Measurements from ENCODE around the gene ZNF892. TPM values are rescaled to one million over a fixed set of nuclear protein-coding genes. Genes with fewer than 3 reads are reported as not detected.
"Not testable (repeated sequence)": the region's sequence is repeated elsewhere in the genome, so short reads cannot be mapped to it uniquely, and the experiment has no call there.

ZNF892 gene
- total RNA-seq, 5 donors from 2014 or later (not counting 1 experiment from before 2014, with no cell fraction given), result 2.7 to 6.0 (median 4.1) TPM

DNA sequence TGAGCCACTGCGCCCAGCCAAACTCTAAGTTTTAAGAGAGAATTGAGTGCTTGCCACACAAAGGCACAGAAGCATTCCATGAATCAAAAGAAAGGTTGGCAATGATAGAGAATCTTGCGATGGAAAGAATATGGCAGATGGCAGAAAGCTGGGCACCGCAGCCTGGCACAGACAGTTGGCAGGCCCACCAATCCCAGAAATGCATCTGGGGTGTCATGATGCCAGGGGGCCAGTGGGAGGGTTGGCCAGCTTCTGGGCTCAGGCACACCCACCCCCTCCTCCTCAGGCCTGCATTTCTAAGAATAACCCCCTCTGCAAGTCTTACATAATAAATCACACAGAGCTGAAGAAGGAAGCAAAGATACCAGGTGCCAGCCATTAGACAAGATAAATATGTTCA, 22.1 kb upstream of the ZNF892 start:
- POLR2A ChIA-PET, result no interaction called here
- DNase-seq, result no peak
- no peak overlapping the region for H3K27ac ChIP-seq (ENCODE audit: low read length)
- Mint-ChIP-seq H3K27ac (no peak overlapping the region), H3K4me1 (no peaks in the 10 kb centered on the region), H3K9me3 (peaks cover 0 to 40% (median 17%) of the 10 kb centered on the region in 3 donors), H3K4me3 (no peak overlapping the region), H3K36me3 (peaks cover 38% of the 10 kb centered on the region), H3K27me3 (peaks cover 4 to 6% of the 10 kb centered on the region in 2 donors)
- 100% methylated on average over 1 of the region's 3 CpGs for WGBS (ENCODE audit: insufficient coverage)
- no peaks in the 10 kb centered on the region for H3K27me3 ChIP-seq (replicated peaks in 1 of 2; ENCODE audit: control insufficient read depth in 2 of 2, extremely low read depth in 1 of 2, insufficient read depth in 2 of 2, low read length in 1 of 2)
- H3K4me3 ChIP-seq (ENCODE audit: control insufficient read depth in 1 of 2, extremely low read depth in 1 of 2, low read length in 1 of 2), result no peak overlapping the region
- H3K9me3 ChIP-seq, result no peaks in the 10 kb centered on the region
- no peak for ATAC-seq (replicated peaks in 1 of 4)
- CTCF ChIA-PET, result interaction anchor here in 1 of 2 donors (0.7 kb wide), 1 partner anchor 20 kb away, joined by 4 read pairs; no protein-coding TSS in a partner anchor
- H3K4me1 ChIP-seq (ENCODE audit: control insufficient read depth in 1 of 2, extremely low read depth in 1 of 2, insufficient read depth in 2 of 2, low read length in 2 of 2), result no peaks in the 10 kb centered on the region
- H3K36me3 ChIP-seq (ENCODE audit: control insufficient read depth in 2 of 2, extremely low read depth in 1 of 2, insufficient read depth in 1 of 2, low read length in 1 of 2), result peaks cover 9 to 22% of the 10 kb centered on the region in 2 donors

DNA sequence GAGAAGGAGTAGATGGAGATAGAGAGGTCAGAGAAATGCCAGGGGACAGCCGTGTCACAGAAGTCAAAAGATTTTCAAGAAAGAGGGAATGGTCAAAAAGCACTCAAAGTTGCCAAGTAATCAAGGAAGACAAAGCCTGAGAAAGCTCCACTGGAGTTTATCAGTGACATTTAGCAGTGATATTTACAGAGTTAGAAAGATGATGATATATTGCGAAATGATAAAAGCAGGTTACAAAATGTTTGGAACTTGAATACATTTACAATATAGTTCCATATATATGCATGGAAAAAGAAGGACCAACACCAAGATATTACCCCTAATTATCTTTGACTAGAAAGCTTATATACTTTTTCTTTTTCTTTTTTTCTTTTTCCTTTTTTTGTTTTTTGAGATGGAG, 21.3 kb upstream of the ZNF892 start:
- DNase-seq, result no peak
- H3K4me3 ChIP-seq (ENCODE audit: control insufficient read depth in 1 of 2, extremely low read depth in 1 of 2, low read length in 1 of 2), result no peak overlapping the region
- Mint-ChIP-seq H3K27me3 (peaks cover 10% of the 10 kb centered on the region in 2 donors), H3K27ac (no peak overlapping the region), H3K4me3 (no peak overlapping the region), H3K4me1 (no peaks in the 10 kb centered on the region), H3K36me3 (peaks cover 30% of the 10 kb centered on the region), H3K9me3 (peaks cover 0 to 35% (median 14%) of the 10 kb centered on the region in 3 donors)
- H3K9me3 ChIP-seq, result no peaks in the 10 kb centered on the region
- peaks cover 5 to 14% of the 10 kb centered on the region in 2 donors for H3K36me3 ChIP-seq (ENCODE audit: control insufficient read depth in 2 of 2, extremely low read depth in 1 of 2, insufficient read depth in 1 of 2, low read length in 1 of 2)
- no peaks in the 10 kb centered on the region for H3K4me1 ChIP-seq (ENCODE audit: control insufficient read depth in 1 of 2, extremely low read depth in 1 of 2, insufficient read depth in 2 of 2, low read length in 2 of 2)
- ChIA-PET CTCF (interaction anchor here in 1 of 2 donors (0.7 kb wide), 1 partner anchor 21 kb away, joined by 4 read pairs; no protein-coding TSS in a partner anchor), POLR2A (no interaction called here)
- ATAC-seq (replicated peaks in 1 of 4), result no peak
- no peaks in the 10 kb centered on the region for H3K27me3 ChIP-seq (replicated peaks in 1 of 2; ENCODE audit: control insufficient read depth in 2 of 2, extremely low read depth in 1 of 2, insufficient read depth in 2 of 2, low read length in 1 of 2)
- 86% methylated on average over 1 of the region's 2 CpGs for WGBS (ENCODE audit: insufficient coverage)
- no peak overlapping the region for H3K27ac ChIP-seq (ENCODE audit: low read length)

DNA sequence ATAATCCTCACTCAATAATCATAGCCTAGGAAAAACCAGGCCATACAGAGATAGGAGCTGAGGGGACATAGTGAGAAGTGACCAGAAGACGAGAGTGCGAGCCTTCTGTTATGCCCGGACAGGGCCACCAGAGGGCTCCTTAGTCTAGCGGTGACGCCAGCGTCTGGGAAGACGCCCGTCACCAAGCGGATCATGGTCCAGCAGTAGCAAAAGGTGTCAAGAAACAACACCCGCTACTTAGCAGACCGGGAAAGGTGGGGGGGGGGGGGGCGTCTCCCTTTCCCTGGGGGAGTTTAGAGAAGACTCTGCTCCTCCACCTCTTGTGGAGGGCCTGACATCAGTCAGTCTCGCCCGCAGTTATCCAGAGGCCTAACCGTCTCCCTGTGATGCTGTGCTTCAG, 14.4 kb upstream of the ZNF892 start:
- H3K36me3 ChIP-seq (ENCODE audit: control insufficient read depth in 2 of 2, extremely low read depth in 1 of 2, insufficient read depth in 1 of 2, low read length in 1 of 2); H3K27ac ChIP-seq (ENCODE audit: low read length); H3K4me1 ChIP-seq (ENCODE audit: control insufficient read depth in 1 of 2, extremely low read depth in 1 of 2, insufficient read depth in 2 of 2, low read length in 2 of 2); H3K36me3 Mint-ChIP-seq; H3K27me3 ChIP-seq (replicated peaks in 1 of 2; ENCODE audit: control insufficient read depth in 2 of 2, extremely low read depth in 1 of 2, insufficient read depth in 2 of 2, low read length in 1 of 2); H3K4me3 Mint-ChIP-seq; POLR2A ChIA-PET; CTCF ChIA-PET; H3K9me3 Mint-ChIP-seq; H3K4me3 ChIP-seq (ENCODE audit: control insufficient read depth in 1 of 2, extremely low read depth in 1 of 2, low read length in 1 of 2); ATAC-seq (replicated peaks in 1 of 4); H3K9me3 ChIP-seq; H3K27ac Mint-ChIP-seq; H3K4me1 Mint-ChIP-seq: not testable (repeated sequence)
- DNase-seq, result peak in 24 of 35 experiments; percentile 2 to 47 (median 12)
- 11% methylated on average over 3 of the region's 15 CpGs for WGBS (ENCODE audit: insufficient coverage)
- H3K27me3 Mint-ChIP-seq, result peaks cover 20 to 22% of the 10 kb centered on the region in 2 donors

DNA sequence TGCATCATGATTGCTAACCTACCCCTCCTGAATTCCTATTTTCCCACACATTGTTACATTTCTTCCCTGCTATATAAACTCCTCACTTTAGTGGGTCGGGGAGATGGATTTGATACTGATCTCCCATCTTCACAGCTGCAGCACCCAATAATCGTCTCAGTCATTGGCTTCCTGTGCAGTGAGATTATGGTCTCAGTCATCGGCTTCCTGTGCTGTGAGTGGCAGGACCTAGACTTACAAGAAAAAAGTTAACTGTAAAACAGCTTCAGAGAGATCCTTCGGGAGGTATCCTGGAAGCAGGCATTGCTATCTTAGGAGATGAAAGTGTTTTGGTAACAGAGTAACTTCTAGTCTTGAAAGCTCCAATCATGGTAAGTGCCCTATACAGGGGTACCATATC, 3.4 kb upstream of the ZNF892 start:
- ChIA-PET POLR2A (no interaction called here), CTCF (no interaction called here)
- Histone ChIP-seq H3K4me3 (ENCODE audit: control insufficient read depth in 1 of 2, extremely low read depth in 1 of 2, low read length in 1 of 2) (no peak overlapping the region), H3K27ac (ENCODE audit: low read length) (no peak overlapping the region), H3K9me3 (no peaks in the 10 kb centered on the region), H3K27me3 (replicated peaks in 1 of 2; ENCODE audit: control insufficient read depth in 2 of 2, extremely low read depth in 1 of 2, insufficient read depth in 2 of 2, low read length in 1 of 2) (no peaks in the 10 kb centered on the region), H3K4me1 (ENCODE audit: control insufficient read depth in 1 of 2, extremely low read depth in 1 of 2, insufficient read depth in 2 of 2, low read length in 2 of 2) (peaks cover 3 to 10% of the 10 kb centered on the region in 2 experiments), H3K36me3 (ENCODE audit: control insufficient read depth in 2 of 2, extremely low read depth in 1 of 2, insufficient read depth in 1 of 2, low read length in 1 of 2) (no peaks in the 10 kb centered on the region)
- 82% methylated on average over 2 of the region's 4 CpGs for WGBS (ENCODE audit: insufficient coverage)
- Mint-ChIP-seq H3K27me3 (peaks cover 0 to 4% of the 10 kb centered on the region in 2 donors), H3K9me3 (peaks cover 0 to 4% (median 0%) of the 10 kb centered on the region in 3 donors), H3K27ac (no peak overlapping the region), H3K4me1 (peaks cover 15 to 22% (median 17%) of the 10 kb centered on the region in 3 donors), H3K4me3 (no peak overlapping the region), H3K36me3 (peaks cover 9% of the 10 kb centered on the region)
- ATAC-seq (replicated peaks in 1 of 4), result no peak
- no peak for DNase-seq

DNA sequence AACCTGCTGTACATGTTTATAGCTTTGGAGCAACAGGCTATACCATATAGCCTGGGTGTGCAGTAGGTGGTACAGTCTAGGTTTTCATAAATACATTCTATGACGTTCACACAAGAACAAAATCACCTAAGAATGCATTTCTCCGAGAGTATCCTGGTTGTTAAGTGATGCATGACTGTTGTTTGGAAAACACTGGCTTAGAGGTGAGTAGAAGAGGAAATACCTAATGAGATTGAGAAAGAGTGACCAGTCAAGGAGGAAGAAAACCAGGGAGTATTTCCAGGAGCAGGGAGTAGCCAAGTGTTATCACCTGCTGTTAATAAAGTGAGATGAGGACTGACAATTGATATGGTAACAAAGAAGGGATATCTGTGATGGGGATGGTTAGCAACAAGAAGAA, 2.9 kb upstream of the ZNF892 start:
- Histone ChIP-seq H3K27ac (ENCODE audit: low read length) (no peak overlapping the region), H3K4me1 (ENCODE audit: control insufficient read depth in 1 of 2, extremely low read depth in 1 of 2, insufficient read depth in 2 of 2, low read length in 2 of 2) (peaks cover 3 to 10% of the 10 kb centered on the region in 2 experiments), H3K36me3 (ENCODE audit: control insufficient read depth in 2 of 2, extremely low read depth in 1 of 2, insufficient read depth in 1 of 2, low read length in 1 of 2) (peaks cover 0 to 1% of the 10 kb centered on the region in 2 donors), H3K9me3 (peaks cover 1% of the 10 kb centered on the region), H3K4me3 (ENCODE audit: control insufficient read depth in 1 of 2, extremely low read depth in 1 of 2, low read length in 1 of 2) (no peak overlapping the region), H3K27me3 (replicated peaks in 1 of 2; ENCODE audit: control insufficient read depth in 2 of 2, extremely low read depth in 1 of 2, insufficient read depth in 2 of 2, low read length in 1 of 2) (no peaks in the 10 kb centered on the region)
- Mint-ChIP-seq H3K27me3 (peaks cover 0 to 1% of the 10 kb centered on the region in 2 donors), H3K4me3 (no peak overlapping the region), H3K4me1 (peaks cover 16 to 26% (median 19%) of the 10 kb centered on the region in 3 donors), H3K27ac (no peak overlapping the region), H3K36me3 (peaks cover 14% of the 10 kb centered on the region), H3K9me3 (peaks cover 0 to 9% (median under 1%) of the 10 kb centered on the region in 3 donors)
- no CpG with 5 or more reads among the region's 2 CpGs for WGBS (ENCODE audit: insufficient coverage)
- ATAC-seq (replicated peaks in 1 of 4) (no peak), DNase-seq (no peak)
- ChIA-PET POLR2A (no interaction called here), CTCF (no interaction called here)

DNA sequence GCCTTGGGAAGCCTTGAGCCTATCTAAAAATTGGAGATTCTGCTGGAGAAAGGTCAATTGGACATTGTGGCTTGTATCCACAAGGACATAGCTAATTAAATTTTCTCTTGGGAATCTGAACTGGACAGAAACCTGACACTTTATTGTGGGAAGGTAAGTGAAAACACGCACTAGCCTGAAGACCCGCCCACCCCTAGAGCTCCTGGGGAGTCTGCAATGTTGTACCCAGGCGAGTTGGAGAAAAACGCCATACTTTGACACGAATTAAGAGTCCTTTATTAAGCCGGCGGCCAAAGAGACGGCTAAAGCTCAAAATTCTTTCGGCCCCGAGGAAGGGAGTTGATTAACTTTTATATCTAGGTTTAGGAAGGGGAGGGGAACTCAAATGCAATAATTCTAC, 1.2 kb upstream of the ZNF892 start:
- no peaks in the 10 kb centered on the region for H3K27me3 ChIP-seq (replicated peaks in 1 of 2; ENCODE audit: control insufficient read depth in 2 of 2, extremely low read depth in 1 of 2, insufficient read depth in 2 of 2, low read length in 1 of 2)
- WGBS (ENCODE audit: insufficient coverage), result 96% methylated on average over 5 of the region's 10 CpGs
- H3K27ac ChIP-seq (ENCODE audit: low read length), result no peak overlapping the region
- H3K27me3 Mint-ChIP-seq, result no peaks in the 10 kb centered on the region
- peak overlapping the region; percentile 93 to 94 (median 94) for H3K4me3 Mint-ChIP-seq
- H3K9me3 ChIP-seq, result peaks cover 3% of the 10 kb centered on the region
- no peak overlapping the region for H3K4me3 ChIP-seq (ENCODE audit: control insufficient read depth in 1 of 2, extremely low read depth in 1 of 2, low read length in 1 of 2)
- ATAC-seq (replicated peaks in 1 of 4) (no peak), DNase-seq (no peak)
- H3K9me3 Mint-ChIP-seq, result peaks cover 5 to 20% (median 11%) of the 10 kb centered on the region in 3 donors
- peaks cover 19 to 30% (median 24%) of the 10 kb centered on the region in 3 donors for H3K4me1 Mint-ChIP-seq
- H3K4me1 ChIP-seq (ENCODE audit: control insufficient read depth in 1 of 2, extremely low read depth in 1 of 2, insufficient read depth in 2 of 2, low read length in 2 of 2), result peaks cover 3 to 10% of the 10 kb centered on the region in 2 experiments
- H3K27ac Mint-ChIP-seq, result peak overlapping the region in 1 of 2 donors; percentile 88
- POLR2A ChIA-PET, result no interaction called here
- H3K36me3 Mint-ChIP-seq, result peaks cover 26% of the 10 kb centered on the region
- H3K36me3 ChIP-seq (ENCODE audit: control insufficient read depth in 2 of 2, extremely low read depth in 1 of 2, insufficient read depth in 1 of 2, low read length in 1 of 2), result peaks cover 0 to 8% of the 10 kb centered on the region in 2 donors
- CTCF ChIA-PET, result no interaction called here
